NCI-H2227 treated with DMSO at 0.1 percent for 48 hours (cell line): ENCODE results near the gene METTL25B.

ENCODE experiments used
- DNase-seq: peaks from one replicate; lab custom pipeline; 2025; lab: John Stamatoyannopoulos, UW

Gene METTL25B

GRCh38 chr1:156768610-156769295 is 40.5 kb downstream of the METTL25B start:
- no peak for DNase-seq

GRCh38 chr1:156772222-156772621 is 44.0 kb downstream of the METTL25B start:
- DNase-seq, result no peak

GRCh38 chr1:156772728-156773497 is 44.6 kb downstream of the METTL25B start:
- DNase-seq, result no peak

- no peak for DNase-seq
Observed at GRCh38 chr1:156773607-156774006, 45.3 kb downstream of the METTL25B start.

GRCh38 chr1:156775799-156776198 is 47.5 kb downstream of the METTL25B start:
- no peak for DNase-seq

GRCh38 chr1:156776942-156777341 is 48.7 kb downstream of the METTL25B start:
- no peak for DNase-seq

- DNase-seq, result no peak
Observed at GRCh38 chr1:156777573-156777972, 49.3 kb downstream of the METTL25B start.

GRCh38 chr1:156781585-156782186 is 53.4 kb downstream of the METTL25B start:
- DNase-seq, result no peak

GRCh38 chr1:156785458-156785857 is 57.2 kb downstream of the METTL25B start:
- no peak for DNase-seq
